ENCODE data around the gene FAM110A.

FAM110A gene

DNA sequence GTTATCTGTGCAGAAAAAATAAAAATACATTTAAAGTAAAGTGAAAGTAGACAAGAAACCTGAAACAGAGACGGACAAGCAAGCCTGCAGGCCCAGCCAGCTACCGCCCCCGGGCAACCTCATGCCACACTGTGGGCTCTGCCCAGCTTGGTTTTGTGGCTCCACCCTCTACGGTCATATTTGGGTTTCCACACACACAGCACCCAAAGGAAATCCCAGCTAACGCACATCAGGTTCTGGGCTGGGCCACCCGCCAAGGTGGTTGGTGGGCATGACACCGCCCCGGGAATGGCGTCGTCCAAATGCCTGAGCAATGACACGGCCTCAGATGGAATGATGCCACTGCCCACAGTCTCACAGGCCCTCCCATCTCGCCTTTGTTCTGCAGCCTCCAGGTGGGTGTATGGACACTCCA, 22.9 kb downstream of the FAM110A start:
- no peaks in the 10 kb centered on the region for H3K9me3 ChIP-seq (ENCODE audit: severe bottlenecking)
- no peaks in the 10 kb centered on the region for H3K36me3 ChIP-seq
- H3K27me3 ChIP-seq (ENCODE audit: insufficient read depth, low read depth, severe bottlenecking), result no peaks in the 10 kb centered on the region
- no peak overlapping the region for H3K4me3 ChIP-seq (ENCODE audit: low read depth, low read length)
- DNase-seq, result no peak
- no peak overlapping the region for H3K27ac ChIP-seq
- TF ChIP-seq, protein P1, sequence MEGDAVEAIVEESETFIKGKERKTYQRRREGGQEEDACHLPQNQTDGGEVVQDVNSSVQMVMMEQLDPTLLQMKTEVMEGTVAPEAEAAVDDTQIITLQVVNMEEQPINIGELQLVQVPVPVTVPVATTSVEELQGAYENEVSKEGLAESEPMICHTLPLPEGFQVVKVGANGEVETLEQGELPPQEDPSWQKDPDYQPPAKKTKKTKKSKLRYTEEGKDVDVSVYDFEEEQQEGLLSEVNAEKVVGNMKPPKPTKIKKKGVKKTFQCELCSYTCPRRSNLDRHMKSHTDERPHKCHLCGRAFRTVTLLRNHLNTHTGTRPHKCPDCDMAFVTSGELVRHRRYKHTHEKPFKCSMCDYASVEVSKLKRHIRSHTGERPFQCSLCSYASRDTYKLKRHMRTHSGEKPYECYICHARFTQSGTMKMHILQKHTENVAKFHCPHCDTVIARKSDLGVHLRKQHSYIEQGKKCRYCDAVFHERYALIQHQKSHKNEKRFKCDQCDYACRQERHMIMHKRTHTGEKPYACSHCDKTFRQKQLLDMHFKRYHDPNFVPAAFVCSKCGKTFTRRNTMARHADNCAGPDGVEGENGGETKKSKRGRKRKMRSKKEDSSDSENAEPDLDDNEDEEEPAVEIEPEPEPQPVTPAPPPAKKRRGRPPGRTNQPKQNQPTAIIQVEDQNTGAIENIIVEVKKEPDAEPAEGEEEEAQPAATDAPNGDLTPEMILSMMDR (IDR thresholded peaks at IDR 0.05; ENCODE audit: low read depth, low read length), result no peak

DNA sequence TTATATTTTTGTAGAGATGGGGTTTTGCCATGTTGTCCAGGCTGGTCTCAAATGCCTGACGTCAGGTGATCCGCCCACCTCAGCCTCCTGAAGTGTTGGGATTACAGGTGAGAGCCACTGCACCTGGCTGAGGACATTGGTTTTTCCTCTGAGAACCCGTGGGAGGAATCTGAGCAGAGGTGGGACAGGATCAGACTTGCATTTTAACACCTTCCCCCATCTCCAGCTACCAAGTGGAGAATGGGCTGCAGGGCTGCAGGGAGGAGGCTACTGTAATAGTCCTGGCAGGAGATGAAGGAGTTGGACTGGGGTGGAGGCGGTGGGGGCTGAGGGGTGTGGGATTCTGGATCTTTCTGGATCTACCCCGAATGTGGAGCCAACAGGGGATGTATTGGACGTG, 24.5 kb downstream of the FAM110A start:
- H3K27me3 ChIP-seq (ENCODE audit: insufficient read depth, low read depth, severe bottlenecking), result no peaks in the 10 kb centered on the region
- TF ChIP-seq, protein P1 (IDR thresholded peaks at IDR 0.05; ENCODE audit: low read depth, low read length), result no peak
- no peak overlapping the region for H3K27ac ChIP-seq
- H3K4me3 ChIP-seq (ENCODE audit: low read depth, low read length), result no peak overlapping the region
- H3K9me3 ChIP-seq (ENCODE audit: severe bottlenecking), result no peaks in the 10 kb centered on the region
- DNase-seq, result no peak
- H3K36me3 ChIP-seq, result no peaks in the 10 kb centered on the region

DNA sequence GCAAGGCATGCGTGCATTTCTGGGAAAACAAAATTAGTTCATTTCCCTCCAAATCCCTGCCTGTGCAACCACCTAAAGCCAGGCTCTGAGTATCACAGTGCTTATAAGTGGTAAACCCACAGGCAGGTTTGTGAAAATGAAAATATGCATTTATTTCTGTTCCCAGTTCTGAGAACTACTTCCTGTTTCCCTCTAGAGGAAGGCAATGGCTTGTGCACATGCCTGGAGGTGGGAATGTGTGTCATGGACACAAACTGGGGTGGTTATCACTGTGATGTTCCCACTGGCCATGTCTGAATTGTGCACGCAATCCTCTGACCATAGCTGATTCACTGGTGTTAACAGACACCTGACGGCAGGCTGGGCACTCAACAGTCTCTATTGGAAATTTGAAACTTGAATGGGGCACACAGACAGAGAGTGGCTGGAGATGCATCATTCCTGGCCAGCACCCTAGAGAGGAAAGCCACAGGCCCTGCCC, 26.3 kb downstream of the FAM110A start:
- Histone ChIP-seq H3K27ac (no peak overlapping the region), H3K9me3 (ENCODE audit: severe bottlenecking) (no peaks in the 10 kb centered on the region), H3K27me3 (ENCODE audit: insufficient read depth, low read depth, severe bottlenecking) (no peaks in the 10 kb centered on the region), H3K36me3 (no peaks in the 10 kb centered on the region), H3K4me3 (ENCODE audit: low read depth, low read length) (no peak overlapping the region)
- no peak for DNase-seq
- TF ChIP-seq, protein P1 (IDR thresholded peaks at IDR 0.05; ENCODE audit: low read depth, low read length), result no peak

DNA sequence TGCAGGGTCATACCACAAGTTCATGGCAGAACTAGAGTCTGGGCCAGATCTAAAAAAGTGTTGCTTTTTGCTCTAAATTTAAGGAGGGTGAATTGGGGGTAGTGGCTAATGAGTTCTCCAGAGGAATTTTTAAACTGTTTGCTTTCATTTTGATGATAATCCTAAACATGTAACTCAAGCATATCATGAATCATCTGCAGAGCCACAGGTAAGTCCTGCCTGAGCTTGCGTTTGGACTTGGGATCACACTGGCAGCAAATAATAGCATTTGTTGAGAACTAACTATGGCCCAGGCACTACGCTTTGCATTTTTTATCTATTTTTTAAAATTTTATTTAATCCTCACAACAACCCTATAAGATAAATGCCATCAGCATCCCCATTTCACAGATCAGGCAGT, 27.4 kb downstream of the FAM110A start:
- H3K4me3 ChIP-seq (ENCODE audit: low read depth, low read length), result no peak overlapping the region
- no peaks in the 10 kb centered on the region for H3K27me3 ChIP-seq (ENCODE audit: insufficient read depth, low read depth, severe bottlenecking)
- DNase-seq, result no peak
- TF ChIP-seq, protein P1 (IDR thresholded peaks at IDR 0.05; ENCODE audit: low read depth, low read length), result no peak
- H3K9me3 ChIP-seq (ENCODE audit: severe bottlenecking), result no peaks in the 10 kb centered on the region
- no peaks in the 10 kb centered on the region for H3K36me3 ChIP-seq
- no peak overlapping the region for H3K27ac ChIP-seq

DNA sequence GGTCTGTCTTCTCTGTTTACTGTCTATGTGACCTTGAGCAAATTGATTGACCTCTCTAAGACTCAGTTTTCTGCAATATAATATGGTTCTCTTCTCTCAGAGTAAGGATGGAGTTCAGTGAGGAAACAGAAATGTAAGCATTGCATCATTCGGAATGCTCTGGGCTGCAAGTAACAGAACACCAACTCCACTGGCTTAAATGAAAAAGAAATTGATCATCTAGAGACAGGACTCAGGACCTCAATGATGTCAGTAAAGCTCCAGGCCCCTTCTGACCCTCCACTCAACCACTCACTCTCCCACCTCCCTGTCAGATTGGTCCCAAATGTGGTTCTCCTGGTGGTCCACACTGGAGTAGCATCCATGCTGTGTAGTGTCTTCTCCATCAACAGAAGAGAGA, 31.9 kb downstream of the FAM110A start:
- no peaks in the 10 kb centered on the region for H3K27me3 ChIP-seq (ENCODE audit: insufficient read depth, low read depth, severe bottlenecking)
- H3K27ac ChIP-seq, result no peak overlapping the region
- H3K4me3 ChIP-seq (ENCODE audit: low read depth, low read length), result no peak overlapping the region
- DNase-seq, result no peak
- H3K36me3 ChIP-seq, result no peaks in the 10 kb centered on the region
- no peaks in the 10 kb centered on the region for H3K9me3 ChIP-seq (ENCODE audit: severe bottlenecking)
- TF ChIP-seq, protein P1 (IDR thresholded peaks at IDR 0.05; ENCODE audit: low read depth, low read length), result no peak

DNA sequence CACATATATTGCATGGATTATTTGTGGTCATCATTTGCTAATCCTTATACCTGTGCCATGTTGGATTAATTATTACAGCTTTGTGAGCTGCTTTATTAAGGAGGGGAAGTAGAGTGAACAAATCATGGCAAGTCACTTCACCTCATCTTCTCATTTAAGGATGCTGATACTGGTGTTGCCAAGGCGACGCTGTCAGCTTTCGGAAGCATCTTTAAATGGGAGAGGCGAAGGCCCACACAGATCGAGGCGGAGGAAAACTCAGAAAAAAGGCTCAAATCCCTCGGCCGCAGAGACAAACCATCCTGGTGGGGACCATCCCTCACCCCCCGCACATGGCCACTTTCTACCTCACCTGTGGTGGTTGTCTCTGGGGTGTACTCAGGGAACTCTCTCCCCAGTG, 34.8 kb downstream of the FAM110A start:
- Histone ChIP-seq H3K36me3 (no peaks in the 10 kb centered on the region), H3K27ac (no peak overlapping the region), H3K27me3 (ENCODE audit: insufficient read depth, low read depth, severe bottlenecking) (no peaks in the 10 kb centered on the region), H3K4me3 (ENCODE audit: low read depth, low read length) (no peak overlapping the region), H3K9me3 (ENCODE audit: severe bottlenecking) (no peaks in the 10 kb centered on the region)
- TF ChIP-seq, protein P1 (IDR thresholded peaks at IDR 0.05; ENCODE audit: low read depth, low read length), result no peak
- no peak for DNase-seq

Measured in WERI-Rb-1 (cell line).